ENCODE measurements around the gene MORC4. TPM values are rescaled to one million over a fixed set of nuclear protein-coding genes. Genes with fewer than 3 reads are reported as not detected.

MORC4 gene
- total RNA-seq (10 to 100 TPM; 30.6 to 50.7 (median 35.2) TPM), polyA plus RNA-seq (10 to 100 TPM; 13.4 to 44.7 (median 22.7) TPM)
- long read RNA-seq, donor 1, partial matches to known transcripts, result 0 of 2 reads
- long read RNA-seq, donor 1, other reads (novel, unspliced or antisense), result 0 of 2 reads
- long read RNA-seq, donor 2, partial matches to known transcripts, result 6 of 7 reads
- long read RNA-seq, donor 2, other reads (novel, unspliced or antisense), result 0 of 7 reads
- long read RNA-seq, donor 3, partial matches to known transcripts, result 0 of 1 reads
- long read RNA-seq, donor 3, other reads (novel, unspliced or antisense), result 0 of 1 reads
- long read RNA-seq, donor 4, partial matches to known transcripts, result 5 of 8 reads
- long read RNA-seq, donor 4, other reads (novel, unspliced or antisense), result 3 of 8 reads
- long read RNA-seq, donor 5, transcript MORC4-201 (17 exons, 2,940 nt), result minor isoform, 52 of 154 reads
- long read RNA-seq, donor 5, transcript MORC4-202 (17 exons, 3,834 nt), result major isoform, 59 of 154 reads
- long read RNA-seq, donor 5, partial matches to known transcripts, result 15 of 154 reads
- long read RNA-seq, donor 5, other reads (novel, unspliced or antisense), result 28 of 154 reads
- long read RNA-seq, donor 6, partial matches to known transcripts, result 4 of 8 reads
- long read RNA-seq, donor 6, other reads (novel, unspliced or antisense), result 4 of 8 reads
- long read RNA-seq, donor 7, result 0 reads
- long read RNA-seq, donor 8, partial matches to known transcripts, result 0 of 3 reads
- long read RNA-seq, donor 8, other reads (novel, unspliced or antisense), result 0 of 3 reads
- long read RNA-seq, donor 9, result 0 reads
- long read RNA-seq, donor 10, partial matches to known transcripts, result 0 of 1 reads
- long read RNA-seq, donor 10, other reads (novel, unspliced or antisense), result 0 of 1 reads

DNA sequence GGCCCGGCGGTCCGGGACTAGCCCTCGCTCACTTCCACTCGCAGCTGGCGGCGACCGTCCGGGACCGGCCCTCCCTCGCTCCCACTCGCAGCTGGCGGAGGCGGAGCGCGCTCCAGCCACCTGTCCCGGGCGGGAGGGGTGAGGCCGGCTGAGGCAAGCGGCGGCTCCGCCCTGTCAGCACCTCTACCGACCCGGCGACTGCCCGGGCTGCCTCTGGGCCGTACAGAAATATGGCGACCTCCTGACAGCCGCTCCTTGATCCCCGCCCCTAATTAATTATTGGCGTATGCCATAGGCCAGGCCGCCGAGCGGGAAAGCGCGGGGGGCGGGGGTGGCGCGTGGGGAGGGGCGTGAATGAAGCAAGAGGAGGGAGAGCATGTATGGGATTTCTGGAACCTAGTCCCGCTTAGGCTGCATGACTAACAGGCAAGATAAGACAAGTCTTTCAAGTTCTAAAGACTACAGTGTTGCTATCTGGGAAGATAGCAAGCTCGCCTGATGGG lies at the start of gene MORC4:
Gene MORC4, minus strand, starts transcription at position 200 of the 503 bp plus-strand sequence. CDS start 243 bp downstream, outside the sequence.
- no peaks in the 10 kb centered on the region for H3K36me3 ChIP-seq (replicated peaks in 1 of 2)
- peak; percentile 86 to 94 (median 89) for DNase-seq
- H3K4me1 ChIP-seq (replicated peaks in 1 of 2), result no peaks in the 10 kb centered on the region
- H3K27me3 ChIP-seq, result peaks cover 6% of the 10 kb centered on the region
- intact Hi-C loops (cut with DNase I), result no loop called here
- 0 to 30% (median 10%) methylated on average over 6 to 42 of the region's 42 CpGs for WGBS, 4 donors
- TF ChIP-seq, protein P1, sequence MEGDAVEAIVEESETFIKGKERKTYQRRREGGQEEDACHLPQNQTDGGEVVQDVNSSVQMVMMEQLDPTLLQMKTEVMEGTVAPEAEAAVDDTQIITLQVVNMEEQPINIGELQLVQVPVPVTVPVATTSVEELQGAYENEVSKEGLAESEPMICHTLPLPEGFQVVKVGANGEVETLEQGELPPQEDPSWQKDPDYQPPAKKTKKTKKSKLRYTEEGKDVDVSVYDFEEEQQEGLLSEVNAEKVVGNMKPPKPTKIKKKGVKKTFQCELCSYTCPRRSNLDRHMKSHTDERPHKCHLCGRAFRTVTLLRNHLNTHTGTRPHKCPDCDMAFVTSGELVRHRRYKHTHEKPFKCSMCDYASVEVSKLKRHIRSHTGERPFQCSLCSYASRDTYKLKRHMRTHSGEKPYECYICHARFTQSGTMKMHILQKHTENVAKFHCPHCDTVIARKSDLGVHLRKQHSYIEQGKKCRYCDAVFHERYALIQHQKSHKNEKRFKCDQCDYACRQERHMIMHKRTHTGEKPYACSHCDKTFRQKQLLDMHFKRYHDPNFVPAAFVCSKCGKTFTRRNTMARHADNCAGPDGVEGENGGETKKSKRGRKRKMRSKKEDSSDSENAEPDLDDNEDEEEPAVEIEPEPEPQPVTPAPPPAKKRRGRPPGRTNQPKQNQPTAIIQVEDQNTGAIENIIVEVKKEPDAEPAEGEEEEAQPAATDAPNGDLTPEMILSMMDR (IDR thresholded peaks at IDR 0.05), result no peak
- peak; percentile 65 to 87 for TF ChIP-seq POLR2A (IDR thresholded peaks at IDR 0.05)
- H3K4me3 ChIP-seq, result peak within 1 kb of the TSS in 2 of 4 donors; percentile 51 to 67
- H3K27ac ChIP-seq, result peak within 1 kb of the TSS in 3 of 5 donors; percentile 71 to 83 (median 77)
- H3K9me3 ChIP-seq (replicated peaks in 1 of 3), result no peaks in the 10 kb centered on the region

DNA sequence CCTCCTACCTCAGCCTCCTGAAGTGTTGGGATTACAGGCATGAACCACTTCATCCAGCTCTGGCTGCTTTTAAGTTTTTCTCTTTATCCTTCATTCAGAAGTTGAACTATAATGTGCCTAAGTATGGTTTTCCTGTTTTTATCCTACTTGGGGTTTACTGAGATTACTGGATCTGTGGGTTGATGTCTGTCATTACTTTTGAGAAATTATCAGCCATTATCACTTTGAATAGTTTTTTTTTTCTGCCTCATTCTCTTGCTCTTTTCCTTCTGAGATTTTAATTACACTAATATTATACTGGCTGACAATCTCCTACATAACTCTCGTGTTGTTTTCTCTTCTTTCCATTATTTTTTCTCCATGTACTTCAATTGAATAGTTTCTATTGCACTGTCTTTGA lies 47.6 kb upstream of the MORC4 start:
- H3K4me3 ChIP-seq, result no peak overlapping the region
- H3K27ac ChIP-seq, result no peak overlapping the region
- no peak for DNase-seq
- H3K9me3 ChIP-seq (replicated peaks in 1 of 3), result no peaks in the 10 kb centered on the region
- WGBS, 4 donors, result 47 to 74% (median 60%) methylated on average over 1 of the region's 1 CpG
- no peaks in the 10 kb centered on the region for H3K4me1 ChIP-seq (replicated peaks in 1 of 2)
- TF ChIP-seq, protein P1 (IDR thresholded peaks at IDR 0.05), result no peak
- TF ChIP-seq POLR2A (IDR thresholded peaks at IDR 0.05), result no peak
- intact Hi-C loops (cut with DNase I), result no loop called here
- peaks cover 5% of the 10 kb centered on the region for H3K27me3 ChIP-seq
- no peaks in the 10 kb centered on the region for H3K36me3 ChIP-seq (replicated peaks in 1 of 2)

DNA sequence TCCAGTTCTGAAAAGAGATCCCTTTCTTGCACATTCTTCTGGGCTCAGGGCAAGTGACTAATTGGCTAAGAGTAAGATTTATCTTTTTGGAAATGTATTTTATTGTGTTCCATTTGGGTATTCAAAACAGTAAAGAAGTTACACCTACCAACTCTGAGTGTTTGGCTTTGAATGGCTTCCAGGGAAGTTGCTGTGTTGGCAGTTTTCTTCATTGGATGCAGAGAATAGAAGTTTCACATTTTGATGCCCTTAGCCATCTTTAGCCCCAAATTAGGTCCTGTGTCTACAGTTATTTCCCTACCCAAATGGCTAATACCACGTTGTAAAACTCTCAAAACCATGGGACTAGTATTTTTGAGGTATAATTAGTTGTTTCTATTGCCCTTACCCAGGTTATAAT lies 29.7 kb upstream of the MORC4 start:
- WGBS, 4 donors, result 47 to 88% (median 55%) methylated on average over 1 of the region's 1 CpG
- no peak for TF ChIP-seq POLR2A (IDR thresholded peaks at IDR 0.05)
- TF ChIP-seq, protein P1 (IDR thresholded peaks at IDR 0.05), result no peak
- H3K4me3 ChIP-seq, result no peak overlapping the region
- no peaks in the 10 kb centered on the region for H3K4me1 ChIP-seq (replicated peaks in 1 of 2)
- DNase-seq, result no peak
- H3K9me3 ChIP-seq (replicated peaks in 1 of 3), result no peaks in the 10 kb centered on the region
- no peak overlapping the region for H3K27ac ChIP-seq
- no peaks in the 10 kb centered on the region for H3K36me3 ChIP-seq (replicated peaks in 1 of 2)
- H3K27me3 ChIP-seq, result peaks cover 13% of the 10 kb centered on the region
- intact Hi-C loops (cut with DNase I), result no loop called here

DNA sequence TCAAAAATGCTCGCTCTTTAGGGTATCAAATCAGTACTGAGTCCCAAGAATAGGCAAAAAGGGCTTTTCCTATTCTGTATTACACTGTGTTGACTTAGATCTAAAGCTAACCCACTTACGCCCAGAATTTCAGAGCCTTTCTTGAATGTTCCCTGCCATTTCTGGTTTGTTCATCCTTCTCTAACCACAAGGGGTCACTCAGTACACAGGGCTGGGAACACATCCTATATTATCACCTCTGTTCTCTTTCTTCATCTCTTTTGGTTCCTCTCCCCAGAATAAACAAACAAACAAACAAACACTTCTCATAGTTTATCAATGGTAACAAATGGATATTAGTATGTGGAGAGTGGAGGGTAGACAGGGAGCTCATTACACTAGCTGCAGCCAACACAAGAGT lies 25.5 kb upstream of the MORC4 start:
- Histone ChIP-seq H3K9me3 (replicated peaks in 1 of 3) (no peaks in the 10 kb centered on the region), H3K4me1 (replicated peaks in 1 of 2) (no peaks in the 10 kb centered on the region), H3K36me3 (replicated peaks in 1 of 2) (no peaks in the 10 kb centered on the region), H3K27ac (no peak overlapping the region), H3K27me3 (peaks cover 15% of the 10 kb centered on the region), H3K4me3 (no peak overlapping the region)
- intact Hi-C loops (cut with DNase I), result no loop called here
- WGBS, 4 donors, result 12 to 29% (median 24%) methylated on average over 2 of the region's 2 CpGs
- peak in 1 of 7 donors; percentile 4 for DNase-seq
- TF ChIP-seq, protein P1 (IDR thresholded peaks at IDR 0.05), result peak; percentile 31 to 63 (median 52)
- no peak for TF ChIP-seq POLR2A (IDR thresholded peaks at IDR 0.05)

Measured in adrenal gland (tissue), 19 donors.